Measurements from ENCODE around the gene SMPX. TPM values are rescaled to one million over a fixed set of nuclear protein-coding genes. Genes with fewer than 3 reads are reported as not detected.
"Not testable (repeated sequence)": the region's sequence is repeated elsewhere in the genome, so short reads cannot be mapped to it uniquely, and the experiment has no call there.

SMPX gene
- total RNA-seq (2014; rRNA removed; shearing (Covaris generic); ENCODE audit: low replicate concordance): 1.4 and 3.9 TPM in 2 replicates

DNA sequence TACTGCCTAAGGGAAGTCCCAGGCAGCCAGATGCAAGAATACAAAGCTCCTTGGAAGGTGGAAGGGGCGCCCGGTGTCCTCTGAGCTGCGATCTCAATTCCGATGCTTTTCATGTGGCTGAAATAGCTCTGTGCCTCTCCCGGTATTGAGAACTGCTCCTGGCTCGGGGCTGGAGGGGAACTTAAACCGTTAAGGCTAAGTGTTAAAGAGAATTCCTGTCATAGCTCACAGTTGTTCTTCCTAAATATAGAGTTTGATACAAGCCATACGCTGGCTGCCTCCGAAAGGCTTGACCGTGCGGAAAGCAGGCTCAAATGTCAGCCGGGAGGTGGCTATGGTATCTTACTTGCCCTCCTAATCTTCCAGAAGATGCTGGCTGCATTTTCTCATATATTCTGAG is at the start of gene SMPX:
Gene SMPX (minus strand): TSS at position 157 of the 400 bp plus-strand sequence. CDS start 3,826 bp downstream, outside the sequence.
- no peak for DNase-seq (ENCODE audit: low read depth)
- in situ Hi-C loops (cut with HindIII; ENCODE audit: low pct_unique_long_range_greater_than_20kb, low sequenced_read_pairs): no loop called here

DNA sequence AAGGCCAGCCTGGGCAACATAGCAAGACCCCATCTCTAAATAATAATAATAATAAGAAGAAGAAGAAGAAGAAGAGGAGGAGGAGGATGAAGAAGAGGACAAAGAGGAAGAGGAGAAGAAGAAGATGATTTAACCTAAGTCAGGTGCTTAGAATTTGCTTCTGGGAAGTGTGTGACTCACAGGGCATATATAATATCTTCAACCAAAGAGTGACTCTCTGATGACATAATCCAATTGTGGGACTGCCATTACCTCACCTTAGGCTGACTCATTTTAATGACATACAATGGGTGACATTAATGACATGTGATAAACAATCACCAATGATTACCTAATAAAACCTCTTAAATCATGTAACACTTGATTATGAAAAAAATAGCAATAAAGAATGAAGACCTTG is 48.8 kb upstream of the SMPX start:
- in situ Hi-C loops (cut with HindIII; ENCODE audit: low pct_unique_long_range_greater_than_20kb, low sequenced_read_pairs): no loop called here
- DNase-seq (ENCODE audit: low read depth): peak; percentile 22

DNA sequence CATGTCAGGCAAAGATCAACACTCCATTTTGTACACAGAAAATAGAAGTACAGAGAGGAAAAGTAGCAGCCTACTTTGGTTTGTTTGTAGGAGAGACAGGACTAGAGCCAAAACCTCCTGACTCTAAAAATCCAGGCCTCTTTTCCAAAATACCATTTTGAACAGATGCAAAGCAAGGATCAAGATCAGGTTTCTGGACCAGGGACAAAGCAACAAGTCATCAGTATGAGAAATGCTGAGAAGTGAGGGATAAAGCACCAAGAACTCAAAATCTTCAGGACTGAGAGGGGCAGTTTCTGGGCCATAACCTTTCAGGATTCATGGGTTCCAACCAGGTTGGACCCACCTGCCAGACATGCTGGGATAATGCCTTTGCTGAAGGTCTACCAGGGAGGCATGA is 44.9 kb upstream of the SMPX start:
- no peak for DNase-seq (ENCODE audit: low read depth)
- in situ Hi-C loops (cut with HindIII; ENCODE audit: low pct_unique_long_range_greater_than_20kb, low sequenced_read_pairs): no loop called here

DNA sequence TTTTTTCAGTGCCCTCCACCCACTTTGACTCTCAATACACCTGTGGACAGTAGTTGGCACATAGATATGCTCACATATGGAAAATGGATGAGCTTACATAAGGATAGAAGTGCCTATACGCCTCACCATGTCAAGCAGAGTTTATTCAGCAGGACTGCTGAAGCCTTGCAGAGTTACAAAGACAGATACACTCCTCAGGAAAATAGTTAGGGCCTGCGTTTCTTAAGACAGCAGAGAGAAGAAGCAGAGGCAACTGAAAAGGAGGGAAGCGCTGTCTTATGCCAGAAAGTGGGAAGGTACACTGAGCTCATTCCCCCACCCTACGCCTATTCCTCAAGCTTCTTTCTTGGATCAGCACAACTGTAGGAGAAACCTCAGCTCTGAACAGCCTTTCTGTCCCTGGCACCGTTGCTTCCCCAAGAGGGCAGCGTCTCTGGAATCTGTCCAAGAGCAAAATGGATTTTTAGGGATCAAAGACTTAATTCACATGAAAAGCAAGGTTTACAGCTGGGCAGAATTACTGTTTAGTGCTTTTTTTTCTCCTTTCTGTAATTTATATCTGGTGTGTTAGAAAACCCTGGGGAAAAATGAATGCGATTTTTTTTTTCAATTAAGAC is 44.2 kb upstream of the SMPX start:
- in situ Hi-C loops (cut with HindIII; ENCODE audit: low pct_unique_long_range_greater_than_20kb, low sequenced_read_pairs): no loop called here

DNA sequence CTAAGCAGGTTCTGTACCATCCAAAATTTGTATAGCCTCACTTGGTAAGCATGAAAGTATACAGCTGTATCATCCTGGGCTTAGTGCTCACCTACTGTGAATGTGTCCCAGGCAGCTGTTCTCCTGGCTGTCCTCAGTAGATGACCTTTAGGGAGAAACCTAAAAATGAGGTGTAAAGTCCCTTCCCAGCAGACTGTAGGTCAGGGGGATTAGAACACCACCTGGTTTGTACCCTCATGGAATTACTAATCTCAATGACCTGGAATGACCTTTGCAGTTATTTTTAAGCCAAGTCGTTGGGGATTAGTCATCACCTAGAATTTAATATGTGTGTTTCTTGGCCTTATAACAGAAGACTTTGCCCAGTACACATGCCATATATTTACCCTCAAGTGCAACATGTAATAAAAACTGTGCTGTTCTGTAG is 42.4 kb upstream of the SMPX start:
- in situ Hi-C loops (cut with HindIII; ENCODE audit: low pct_unique_long_range_greater_than_20kb, low sequenced_read_pairs): no loop called here
- peak; percentile 45 for DNase-seq (ENCODE audit: low read depth)

More for the DNA sequence above, 44.2 kb upstream of the SMPX start:
- no peak for DNase-seq (ENCODE audit: low read depth)

DNA sequence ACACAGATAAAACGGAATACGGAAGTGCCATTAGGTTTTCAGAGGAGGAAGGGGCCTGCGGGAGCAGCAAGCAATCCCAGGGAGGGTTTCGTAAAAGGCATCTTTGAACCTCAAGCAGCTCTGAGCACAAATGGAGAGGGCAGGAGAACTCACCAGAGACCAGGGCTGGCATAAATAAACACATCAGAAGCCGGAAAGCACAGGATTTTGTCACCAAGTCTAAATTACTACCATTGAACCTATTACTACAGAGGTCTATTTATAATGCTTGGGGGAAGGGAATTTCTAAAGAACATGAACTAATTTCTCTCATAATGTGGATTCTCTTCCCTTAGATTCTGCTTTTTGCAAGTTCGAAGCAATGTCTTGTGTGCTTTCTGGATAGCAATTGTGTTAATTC is 41.9 kb upstream of the SMPX start:
- no peak for DNase-seq (ENCODE audit: low read depth)
- in situ Hi-C loops (cut with HindIII; ENCODE audit: low pct_unique_long_range_greater_than_20kb, low sequenced_read_pairs): no loop called here

DNA sequence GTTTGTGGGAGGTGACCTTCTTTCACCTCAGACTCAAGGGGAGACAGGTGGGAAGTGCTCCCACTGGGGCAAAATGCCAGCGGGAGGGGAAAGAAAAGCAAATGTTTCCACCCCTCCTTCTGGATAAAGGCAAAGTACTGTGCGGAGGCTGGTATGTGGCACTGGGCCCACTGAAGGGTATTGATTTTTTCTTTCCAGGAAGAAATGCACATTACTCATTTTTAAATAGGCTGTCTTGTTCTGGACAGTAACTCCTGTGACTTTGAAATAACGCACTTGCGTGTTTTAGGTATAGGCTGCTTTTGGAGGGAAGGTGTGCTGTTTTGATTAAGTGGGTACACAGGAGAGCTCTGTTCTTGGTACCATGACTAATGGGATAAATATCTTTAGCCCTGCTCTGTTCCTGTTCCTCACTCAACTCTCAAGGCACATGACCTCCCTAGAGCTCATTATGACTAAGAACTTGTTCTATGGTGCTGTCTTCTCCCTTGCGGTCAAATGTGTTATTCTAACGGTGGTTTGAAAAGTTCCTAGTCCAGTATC is 40.8 kb upstream of the SMPX start:
- in situ Hi-C loops (cut with HindIII; ENCODE audit: low pct_unique_long_range_greater_than_20kb, low sequenced_read_pairs): no loop called here

DNA sequence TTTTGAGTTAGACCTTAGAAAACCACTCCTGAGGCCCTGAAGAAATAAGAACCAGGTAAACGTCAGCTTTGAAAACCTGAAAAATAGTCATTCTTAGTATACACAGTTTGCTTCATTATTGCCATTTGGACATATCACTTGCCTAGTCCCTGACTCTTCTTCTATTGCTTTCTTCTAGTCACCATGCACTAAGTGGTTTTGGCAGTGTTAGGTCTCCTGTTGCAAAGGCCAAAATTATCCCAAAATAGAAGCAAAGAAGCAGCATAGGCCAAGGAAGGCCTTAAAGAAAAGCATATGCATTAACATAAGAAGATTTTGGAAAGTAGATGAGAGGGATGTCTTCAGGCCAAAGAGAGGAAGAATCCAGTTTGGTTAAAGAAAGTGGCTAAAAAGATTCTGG is 24.1 kb upstream of the SMPX start:
- no peak for DNase-seq (ENCODE audit: low read depth)
- in situ Hi-C loops (cut with HindIII; ENCODE audit: low pct_unique_long_range_greater_than_20kb, low sequenced_read_pairs): no loop called here

More for the DNA sequence above, 40.8 kb upstream of the SMPX start:
- peak; percentile 85 for DNase-seq (ENCODE audit: low read depth)

DNA sequence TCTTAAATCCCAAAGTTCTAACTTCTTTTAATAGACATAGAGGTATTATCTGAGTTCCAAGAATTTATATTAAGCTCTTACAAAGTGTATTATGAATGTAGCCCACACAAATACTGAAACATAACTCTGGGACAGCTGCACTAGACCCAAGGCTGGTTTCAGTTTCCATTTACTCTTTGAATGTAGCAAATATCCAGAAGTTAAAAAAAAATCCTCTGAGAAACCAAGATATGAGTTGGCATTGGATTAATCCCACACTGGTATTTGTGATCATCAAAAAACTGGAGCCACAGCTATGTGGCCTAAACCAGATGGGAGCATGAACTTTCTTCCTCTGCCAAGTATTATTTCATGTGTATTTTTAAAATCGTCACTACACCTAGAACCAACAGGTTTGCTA is 23.6 kb upstream of the SMPX start:
- in situ Hi-C loops (cut with HindIII; ENCODE audit: low pct_unique_long_range_greater_than_20kb, low sequenced_read_pairs): no loop called here
- no peak for DNase-seq (ENCODE audit: low read depth)

DNA sequence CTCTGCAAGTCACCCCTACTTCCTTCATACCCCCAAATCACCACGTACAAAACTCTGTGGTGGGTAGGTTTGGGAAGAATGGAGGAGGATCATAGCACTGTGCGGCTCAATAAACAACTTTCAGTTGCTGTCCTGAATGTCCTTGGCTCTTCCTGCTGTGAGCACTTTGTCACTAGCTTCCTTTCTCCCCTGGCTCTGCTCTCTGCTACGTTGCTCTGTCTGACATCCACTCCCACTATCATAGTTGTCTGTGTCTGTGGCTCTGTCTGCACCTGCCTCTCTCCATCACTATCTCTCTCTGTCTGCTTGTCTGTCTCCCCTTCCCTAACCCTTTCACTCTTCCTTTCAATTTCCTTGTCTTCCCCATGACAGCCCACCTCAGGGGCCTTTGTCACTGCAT is 21.2 kb upstream of the SMPX start:
- in situ Hi-C loops (cut with HindIII; ENCODE audit: low pct_unique_long_range_greater_than_20kb, low sequenced_read_pairs): no loop called here
- no peak for DNase-seq (ENCODE audit: low read depth)

DNA sequence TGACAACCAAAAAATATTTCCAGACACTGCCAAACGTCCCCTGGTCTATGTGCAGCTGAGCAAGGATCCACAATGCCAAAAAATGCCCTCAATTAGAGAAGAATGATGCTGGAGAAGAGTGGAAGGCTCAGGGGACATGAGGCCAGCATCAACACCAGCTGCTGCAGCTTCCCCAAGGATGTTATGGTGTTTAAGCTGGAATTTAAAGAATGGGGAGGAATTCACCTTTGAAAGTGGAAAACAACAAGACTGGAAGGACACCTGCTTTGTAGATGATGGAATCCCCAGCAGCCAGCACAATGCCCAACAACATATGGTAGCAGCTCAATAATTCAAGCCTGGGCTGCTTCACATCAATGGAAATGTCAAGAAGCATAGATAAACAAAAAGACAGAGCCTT is 20.3 kb upstream of the SMPX start:
- in situ Hi-C loops (cut with HindIII; ENCODE audit: low pct_unique_long_range_greater_than_20kb, low sequenced_read_pairs): no loop called here

DNA sequence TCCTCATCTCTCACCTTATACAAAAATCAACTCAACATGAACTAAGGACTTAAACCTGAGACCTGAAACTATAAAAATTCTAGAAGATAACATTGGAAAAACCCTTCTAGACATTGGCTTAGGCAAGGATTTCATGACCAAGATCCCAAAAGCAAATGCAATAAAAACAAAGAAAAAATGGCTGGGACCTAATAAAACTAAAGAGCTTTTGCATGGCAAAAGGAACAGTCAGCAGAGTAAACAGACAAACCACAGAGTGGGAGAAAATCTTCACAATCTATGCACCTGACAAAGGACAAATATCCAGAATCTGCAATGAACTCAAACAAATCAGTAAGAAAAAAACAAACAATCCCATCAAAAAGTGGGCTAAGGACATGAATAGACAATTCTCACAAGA is 17.2 kb upstream of the SMPX start:
- DNase-seq (ENCODE audit: low read depth); in situ Hi-C loops (cut with HindIII; ENCODE audit: low pct_unique_long_range_greater_than_20kb, low sequenced_read_pairs): not testable (repeated sequence)

More for the DNA sequence above, 20.3 kb upstream of the SMPX start:
- DNase-seq (ENCODE audit: low read depth): no peak

DNA sequence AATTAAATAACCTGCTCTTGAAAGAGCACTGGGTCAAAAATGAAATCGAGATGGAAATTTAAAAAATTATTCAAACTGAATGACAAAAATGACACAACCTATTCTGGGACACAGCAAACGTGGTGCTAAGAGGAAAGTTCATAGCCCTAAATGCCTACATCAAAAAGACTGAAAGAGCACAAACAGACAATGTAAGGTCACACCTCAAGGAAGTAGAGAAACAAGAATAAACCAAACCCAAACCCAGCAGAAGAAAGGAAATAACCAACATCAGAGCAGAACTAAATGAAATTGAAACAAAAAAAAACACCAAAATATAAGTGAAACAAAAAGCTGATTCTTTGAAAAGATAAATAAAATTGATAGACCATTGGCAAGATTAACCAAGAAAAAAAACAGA is 15.1 kb upstream of the SMPX start:
- DNase-seq (ENCODE audit: low read depth); in situ Hi-C loops (cut with HindIII; ENCODE audit: low pct_unique_long_range_greater_than_20kb, low sequenced_read_pairs): not testable (repeated sequence)

DNA sequence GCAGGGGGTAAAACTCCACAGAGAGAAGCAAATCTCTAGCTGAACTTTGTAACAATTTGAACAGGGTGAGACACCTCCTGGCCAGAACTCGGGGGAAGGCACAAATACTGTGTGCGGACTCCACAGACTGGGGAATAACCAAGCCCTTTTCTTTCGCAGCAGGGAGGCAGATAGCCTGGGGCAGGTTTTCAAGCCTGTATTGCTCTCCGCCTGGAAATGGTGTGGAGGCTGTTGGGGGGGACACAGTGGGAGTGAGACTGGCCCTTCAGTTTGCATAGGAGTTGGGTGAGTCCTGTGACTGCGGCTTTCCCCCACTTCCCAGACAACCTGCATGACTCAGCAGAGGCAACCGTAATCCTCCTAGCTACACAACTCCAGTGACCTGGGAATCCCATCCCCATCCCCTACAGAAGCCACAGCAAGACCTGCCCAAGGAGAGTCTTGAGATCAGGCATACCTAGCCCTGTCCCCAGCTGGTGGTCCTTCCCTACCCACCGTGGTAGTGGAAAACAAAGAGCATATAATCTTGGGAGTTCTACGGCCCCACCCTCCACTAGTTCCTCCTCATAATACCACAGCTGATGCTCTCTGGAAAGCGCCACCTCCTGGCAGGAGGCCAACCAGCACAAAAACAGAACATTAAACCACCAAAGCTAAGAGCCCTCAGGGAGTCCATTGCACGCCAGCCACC is 12.9 kb upstream of the SMPX start:
- in situ Hi-C loops (cut with HindIII; ENCODE audit: low pct_unique_long_range_greater_than_20kb, low sequenced_read_pairs): no loop called here
- peak; percentile 93 for DNase-seq (ENCODE audit: low read depth)

DNA sequence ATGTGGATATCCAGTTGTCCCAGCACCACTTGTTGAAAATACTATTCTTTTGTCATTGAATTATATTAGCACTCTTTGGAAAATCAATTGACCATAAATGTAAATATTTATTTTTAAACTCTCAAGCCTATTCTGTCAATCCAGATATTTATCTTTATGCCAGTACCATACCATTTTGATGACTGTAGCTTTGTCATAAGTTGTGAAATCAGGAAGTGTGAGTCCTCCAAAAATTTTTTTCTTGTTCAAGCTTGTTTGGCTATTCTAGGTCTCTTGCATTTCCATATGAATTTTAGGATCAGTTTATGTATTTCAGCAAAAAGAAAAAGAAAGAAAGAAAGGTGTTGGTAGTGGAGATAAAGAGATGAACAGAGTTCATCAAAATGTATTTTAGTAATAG is 8.2 kb upstream of the SMPX start:
- no peak for DNase-seq (ENCODE audit: low read depth)
- in situ Hi-C loops (cut with HindIII; ENCODE audit: low pct_unique_long_range_greater_than_20kb, low sequenced_read_pairs): no loop called here

DNA sequence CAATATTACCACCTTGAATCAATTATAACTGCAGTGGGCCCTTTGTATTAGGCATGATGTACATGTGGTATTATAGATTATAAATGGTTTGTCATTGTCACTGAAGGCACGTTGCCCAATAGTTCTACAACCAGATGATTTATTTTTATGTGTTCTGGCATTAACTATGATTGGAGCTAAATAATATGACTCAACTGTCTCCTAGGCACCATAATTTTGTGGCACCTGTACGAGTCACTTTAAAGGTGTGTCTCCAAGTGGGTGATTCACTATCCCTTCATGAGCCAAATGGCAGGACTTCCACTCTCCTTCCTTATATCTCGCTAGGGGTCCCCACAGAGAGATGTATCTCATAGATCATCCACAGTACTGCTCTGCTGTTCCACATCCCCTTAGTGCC is 6.1 kb upstream of the SMPX start:
- in situ Hi-C loops (cut with HindIII; ENCODE audit: low pct_unique_long_range_greater_than_20kb, low sequenced_read_pairs): no loop called here
- no peak for DNase-seq (ENCODE audit: low read depth)

DNA sequence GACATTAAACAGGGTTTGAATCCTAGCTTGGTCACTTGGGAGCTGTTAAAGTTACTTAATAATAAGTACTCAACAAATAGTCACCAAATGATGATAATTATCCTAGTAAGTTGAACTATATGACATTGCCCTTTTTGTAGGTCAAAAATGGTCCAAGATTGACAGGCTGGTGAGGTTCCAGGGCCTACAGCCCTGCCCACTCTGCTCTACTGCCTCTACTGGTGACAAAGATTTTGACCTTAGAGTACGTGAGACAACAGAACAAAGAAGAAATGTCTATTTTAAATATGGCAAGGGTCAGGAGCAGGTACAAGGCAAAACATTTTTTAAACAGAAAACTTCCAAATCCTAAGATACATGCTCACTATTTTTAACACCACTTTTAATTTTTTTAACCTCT is 572 bp upstream of the SMPX start:
- DNase-seq (ENCODE audit: low read depth): no peak
- in situ Hi-C loops (cut with HindIII; ENCODE audit: low pct_unique_long_range_greater_than_20kb, low sequenced_read_pairs): no loop called here

DNA sequence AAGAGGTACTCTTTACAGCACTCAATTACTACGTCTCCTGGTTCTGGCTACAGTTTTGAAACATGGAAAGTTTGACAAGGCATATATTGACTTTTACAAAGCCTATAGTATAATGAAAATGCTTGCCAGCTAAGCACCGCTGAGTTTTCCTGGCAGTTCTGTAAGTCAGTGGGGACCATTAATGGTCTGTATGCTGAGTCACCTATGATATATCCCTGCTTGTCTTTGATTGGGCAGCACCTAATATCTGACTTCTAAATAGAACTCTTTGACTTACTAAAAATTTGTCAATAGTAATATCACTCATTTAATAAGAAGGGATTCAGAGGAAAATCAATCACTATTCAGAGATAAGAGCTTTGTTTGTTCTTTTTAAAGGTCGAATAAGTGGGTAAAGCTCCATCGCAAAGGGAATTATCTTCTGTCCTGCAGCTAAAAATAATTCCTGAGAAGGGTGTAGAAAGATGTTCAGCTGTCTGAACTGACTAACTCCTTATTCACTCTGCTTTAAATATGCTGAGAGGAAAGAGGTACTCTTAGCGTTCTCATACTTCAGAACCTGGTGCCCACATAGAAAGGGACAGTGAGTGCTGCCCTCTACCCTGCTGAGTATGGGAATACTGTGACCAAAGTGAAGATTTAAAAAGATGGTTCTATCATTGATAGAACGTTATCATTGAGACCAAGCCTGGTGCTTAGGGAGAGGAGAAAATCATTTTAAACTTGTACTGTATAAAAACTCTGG is 959 bp downstream of the SMPX start:
- in situ Hi-C loops (cut with HindIII; ENCODE audit: low pct_unique_long_range_greater_than_20kb, low sequenced_read_pairs): no loop called here
- DNase-seq (ENCODE audit: low read depth): no peak

DNA sequence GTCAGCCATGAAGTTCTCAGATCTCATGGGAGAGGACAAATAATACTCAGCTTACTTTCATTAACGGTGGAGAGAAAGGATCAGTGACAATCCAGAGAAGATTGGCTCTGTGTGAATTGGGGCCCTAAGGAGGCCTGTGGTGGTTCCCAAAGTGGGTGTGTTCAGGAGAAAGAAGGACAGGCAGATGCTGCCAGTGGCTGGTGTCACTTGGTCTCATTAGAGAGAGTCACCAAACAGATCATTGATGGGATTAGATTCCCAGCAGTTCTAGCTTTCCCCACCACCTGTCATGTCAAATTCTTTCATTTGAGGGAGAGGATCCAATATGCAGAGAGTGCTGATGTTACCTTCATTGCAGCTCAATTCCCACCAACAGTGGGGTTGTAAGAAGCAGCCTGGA is 8.0 kb downstream of the SMPX start:
- in situ Hi-C loops (cut with HindIII; ENCODE audit: low pct_unique_long_range_greater_than_20kb, low sequenced_read_pairs): no loop called here
- no peak for DNase-seq (ENCODE audit: low read depth)
